ENCODE results near the gene CACYBP. TPM values are rescaled to one million over a fixed set of nuclear protein-coding genes. Genes with fewer than 3 reads are reported as not detected.

CACYBP gene
- total and polyA plus RNA-seq, 2 of the 13 experiments (the other 11 are each of a cell fraction or from before 2014, with no cell fraction given) = 18.4 to 183 TPM

- no peak for TF ChIP-seq SCMH1 (CRISPR knock-in tag; IDR thresholded peaks at IDR 0.05; ENCODE audit: borderline replicate concordance)
- no peak for TF ChIP-seq CTCF (CRISPR knock-in tag; IDR thresholded peaks at IDR 0.05)
- no peak for TF ChIP-seq SNAPC4 (CRISPR knock-in tag; IDR thresholded peaks at IDR 0.05)
- TF ChIP-seq ZNF891 (CRISPR knock-in tag; IDR thresholded peaks at IDR 0.05) = peak; percentile 48; the same call in 1 of the 2 replicates
- peak; percentile 100 for TF ChIP-seq ZBTB40 (IDR thresholded peaks at IDR 0.05)
- peak; percentile 100 for TF ChIP-seq ZBTB40 (CRISPR knock-in tag; IDR thresholded peaks at IDR 0.05)
- TF ChIP-seq ZNF276 (CRISPR knock-in tag; IDR thresholded peaks at IDR 0.05; ENCODE audit: low read depth) = no peak
- TF ChIP-seq ZZZ3 (CRISPR knock-in tag; IDR thresholded peaks at IDR 0.05; ENCODE audit: borderline replicate concordance) = no peak; the same call in 1 of the 2 replicates
- TF ChIP-seq ZNF3 (CRISPR knock-in tag; IDR thresholded peaks at IDR 0.05) = no peak
Observed at GRCh38 chr1:175023043-175023921, 23.5 kb downstream of the CACYBP start, which contains the start of gene MRPS14 (continued).

Measured in HepG2 (cell line).